ENCODE results near the gene ACAP3. TPM values are rescaled to one million over a fixed set of nuclear protein-coding genes. Genes with fewer than 3 reads are reported as not detected.

Gene ACAP3
- polyA plus RNA-seq, 2 donors = 47.7 to 120 TPM

GRCh38 chr1:1303736-1304135, 4.0 kb downstream of the ACAP3 start:
- H3K4me3 ChIP-seq (ENCODE audit: low read depth in 1 of 2, low read length in 2 of 2) = peak overlapping the region in 1 of 2 donors; percentile 4
- peak overlapping the region; percentile 80 to 98 for H3K27ac ChIP-seq (ENCODE audit: low read depth in 2 of 2, low read length in 1 of 2)
- H3K4me1 ChIP-seq (ENCODE audit: control insufficient read depth in 2 of 2, insufficient read depth in 2 of 2, low read length in 1 of 2) = peaks cover 28 to 55% of the 10 kb centered on the region in 2 donors
- peaks cover 0 to 10% of the 10 kb centered on the region in 2 donors for H3K36me3 ChIP-seq (ENCODE audit: control insufficient read depth in 2 of 2, insufficient read depth in 2 of 2, low read length in 1 of 2)
- 58 to 76% methylated on average over 13 of the region's 13 CpGs for WGBS, 2 donors
- no peaks in the 10 kb centered on the region for H3K27me3 ChIP-seq (ENCODE audit: control insufficient read depth in 1 of 2, insufficient read depth in 2 of 2, low read length in 2 of 2)
- H3K9me3 ChIP-seq (ENCODE audit: control insufficient read depth in 2 of 2, insufficient read depth in 1 of 2, low read depth in 1 of 2, low read length in 1 of 2) = no peaks in the 10 kb centered on the region

DNA sequence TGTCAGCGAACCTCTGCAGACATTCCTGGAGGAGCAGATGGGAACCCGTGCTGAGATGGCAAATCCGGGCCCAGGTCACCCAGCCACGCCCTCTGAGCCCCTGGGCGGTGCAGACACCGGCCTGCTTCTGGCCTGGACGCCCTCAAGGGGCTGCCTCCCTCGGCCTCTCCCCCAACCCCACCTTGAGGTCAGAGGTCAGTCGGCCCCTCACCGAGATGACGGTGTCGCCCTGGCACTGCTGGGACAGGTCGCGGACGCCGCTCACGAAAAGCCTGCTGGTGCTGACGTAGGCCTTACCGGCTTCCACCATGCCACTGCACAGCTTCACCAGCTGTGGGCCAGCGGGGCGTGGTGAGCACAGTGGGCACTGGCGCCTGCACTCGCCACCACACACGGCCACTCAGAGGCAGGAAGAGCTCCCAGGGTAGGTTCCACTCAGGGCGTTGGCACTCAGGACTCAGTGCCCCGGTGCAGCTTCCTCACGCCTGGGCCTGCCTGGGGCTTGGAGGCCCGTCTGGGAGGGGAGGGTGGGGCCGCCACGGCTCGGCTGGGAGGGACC, 4.7 kb downstream of the ACAP3 start:
- Histone ChIP-seq H3K27ac (ENCODE audit: low read depth in 2 of 2, low read length in 1 of 2) (peak overlapping the region; percentile 80 to 98), H3K9me3 (ENCODE audit: control insufficient read depth in 2 of 2, insufficient read depth in 1 of 2, low read depth in 1 of 2, low read length in 1 of 2) (no peaks in the 10 kb centered on the region), H3K4me1 (ENCODE audit: control insufficient read depth in 2 of 2, insufficient read depth in 2 of 2, low read length in 1 of 2) (peaks cover 28 to 55% of the 10 kb centered on the region in 2 donors), H3K36me3 (ENCODE audit: control insufficient read depth in 2 of 2, insufficient read depth in 2 of 2, low read length in 1 of 2) (peaks cover 0 to 12% of the 10 kb centered on the region in 2 donors), H3K4me3 (ENCODE audit: low read depth in 1 of 2, low read length in 2 of 2) (peak overlapping the region in 1 of 2 donors; percentile 19), H3K27me3 (ENCODE audit: control insufficient read depth in 1 of 2, insufficient read depth in 2 of 2, low read length in 2 of 2) (no peaks in the 10 kb centered on the region)
- 47 to 70% methylated on average over 31 of the region's 31 CpGs for WGBS, 2 donors

GRCh38 chr1:1302006-1302430, 5.7 kb downstream of the ACAP3 start:
- 85 to 89% methylated on average over 9 of the region's 9 CpGs for WGBS, 2 donors
- Histone ChIP-seq H3K27me3 (ENCODE audit: control insufficient read depth in 1 of 2, insufficient read depth in 2 of 2, low read length in 2 of 2) (no peaks in the 10 kb centered on the region), H3K27ac (ENCODE audit: low read depth in 2 of 2, low read length in 1 of 2) (peak overlapping the region in 1 of 2 donors; percentile 4), H3K4me1 (ENCODE audit: control insufficient read depth in 2 of 2, insufficient read depth in 2 of 2, low read length in 1 of 2) (peaks cover 27 to 54% of the 10 kb centered on the region in 2 donors), H3K36me3 (ENCODE audit: control insufficient read depth in 2 of 2, insufficient read depth in 2 of 2, low read length in 1 of 2) (peaks cover 0 to 17% of the 10 kb centered on the region in 2 donors), H3K4me3 (ENCODE audit: low read depth in 1 of 2, low read length in 2 of 2) (no peak overlapping the region), H3K9me3 (ENCODE audit: control insufficient read depth in 2 of 2, insufficient read depth in 1 of 2, low read depth in 1 of 2, low read length in 1 of 2) (no peaks in the 10 kb centered on the region)

- WGBS, 2 donors = 73 to 76% methylated on average over 12 of the region's 12 CpGs
- H3K27me3 ChIP-seq (ENCODE audit: control insufficient read depth in 1 of 2, insufficient read depth in 2 of 2, low read length in 2 of 2) = no peaks in the 10 kb centered on the region
- peaks cover 12 to 38% of the 10 kb centered on the region in 2 donors for H3K4me1 ChIP-seq (ENCODE audit: control insufficient read depth in 2 of 2, insufficient read depth in 2 of 2, low read length in 1 of 2)
- H3K36me3 ChIP-seq (ENCODE audit: control insufficient read depth in 2 of 2, insufficient read depth in 2 of 2, low read length in 1 of 2) = peaks cover 0 to 30% of the 10 kb centered on the region in 2 donors
- no peak overlapping the region for H3K27ac ChIP-seq (ENCODE audit: low read depth in 2 of 2, low read length in 1 of 2)
- H3K9me3 ChIP-seq (ENCODE audit: control insufficient read depth in 2 of 2, insufficient read depth in 1 of 2, low read depth in 1 of 2, low read length in 1 of 2) = no peaks in the 10 kb centered on the region
- no peak overlapping the region for H3K4me3 ChIP-seq (ENCODE audit: low read depth in 1 of 2, low read length in 2 of 2)
Observed at GRCh38 chr1:1300352-1300739, 7.4 kb downstream of the ACAP3 start.

- no peak overlapping the region for H3K27ac ChIP-seq (ENCODE audit: low read depth in 2 of 2, low read length in 1 of 2)
- no peaks in the 10 kb centered on the region for H3K9me3 ChIP-seq (ENCODE audit: control insufficient read depth in 2 of 2, insufficient read depth in 1 of 2, low read depth in 1 of 2, low read length in 1 of 2)
- H3K4me1 ChIP-seq (ENCODE audit: control insufficient read depth in 2 of 2, insufficient read depth in 2 of 2, low read length in 1 of 2) = peaks cover 8 to 33% of the 10 kb centered on the region in 2 donors
- H3K4me3 ChIP-seq (ENCODE audit: low read depth in 1 of 2, low read length in 2 of 2) = no peak overlapping the region
- peaks cover 0 to 34% of the 10 kb centered on the region in 2 donors for H3K36me3 ChIP-seq (ENCODE audit: control insufficient read depth in 2 of 2, insufficient read depth in 2 of 2, low read length in 1 of 2)
- 85 to 87% methylated on average over 19 to 22 of the region's 22 CpGs for WGBS, 2 donors
- no peaks in the 10 kb centered on the region for H3K27me3 ChIP-seq (ENCODE audit: control insufficient read depth in 1 of 2, insufficient read depth in 2 of 2, low read length in 2 of 2)
Observed at GRCh38 chr1:1299686-1300351, 7.9 kb downstream of the ACAP3 start.

- 66 to 72% methylated on average over 28 to 30 of the region's 30 CpGs for WGBS, 2 donors
- Histone ChIP-seq H3K36me3 (ENCODE audit: control insufficient read depth in 2 of 2, insufficient read depth in 2 of 2, low read length in 1 of 2) (peaks cover 0 to 41% of the 10 kb centered on the region in 2 donors), H3K9me3 (ENCODE audit: control insufficient read depth in 2 of 2, insufficient read depth in 1 of 2, low read depth in 1 of 2, low read length in 1 of 2) (peaks cover 0 to 3% of the 10 kb centered on the region in 2 donors), H3K27me3 (ENCODE audit: control insufficient read depth in 1 of 2, insufficient read depth in 2 of 2, low read length in 2 of 2) (no peaks in the 10 kb centered on the region), H3K27ac (ENCODE audit: low read depth in 2 of 2, low read length in 1 of 2) (no peak overlapping the region), H3K4me1 (ENCODE audit: control insufficient read depth in 2 of 2, insufficient read depth in 2 of 2, low read length in 1 of 2) (peaks cover 2 to 25% of the 10 kb centered on the region in 2 donors), H3K4me3 (ENCODE audit: low read depth in 1 of 2, low read length in 2 of 2) (no peak overlapping the region)
Observed at GRCh38 chr1:1298861-1299685, 8.7 kb downstream of the ACAP3 start.

DNA sequence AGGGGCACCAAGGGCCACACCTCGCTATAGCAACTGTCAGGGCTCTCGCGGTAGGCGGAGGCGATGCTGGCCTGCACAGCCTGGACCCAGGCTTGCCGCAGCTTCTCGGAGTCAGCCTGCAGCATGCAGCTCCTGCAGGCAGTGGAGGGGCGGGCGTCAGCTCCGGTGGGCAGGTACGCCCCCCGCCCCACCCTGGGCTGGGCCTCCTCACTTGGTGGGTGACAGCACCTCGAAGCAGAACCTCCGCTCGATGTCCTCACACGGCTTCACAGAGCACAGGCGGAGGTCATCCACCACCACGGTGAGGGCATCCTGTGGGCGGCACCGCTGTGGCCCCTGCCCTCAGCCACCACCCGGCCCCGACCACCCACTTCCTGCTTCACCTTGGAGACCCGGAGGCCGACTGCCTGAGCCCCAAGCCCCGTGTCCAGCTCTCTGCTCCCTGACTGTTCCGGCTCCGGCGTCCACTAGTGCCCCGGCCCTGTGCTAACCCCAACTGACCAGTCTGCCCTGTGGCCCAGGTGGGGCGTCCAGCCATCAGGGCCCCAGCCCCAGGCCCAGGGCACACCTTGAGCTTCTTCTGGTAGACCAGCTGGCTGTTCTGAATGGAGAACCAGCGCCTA, 9.8 kb downstream of the ACAP3 start:
- Histone ChIP-seq H3K4me3 (ENCODE audit: low read depth in 1 of 2, low read length in 2 of 2) (no peak overlapping the region), H3K4me1 (ENCODE audit: control insufficient read depth in 2 of 2, insufficient read depth in 2 of 2, low read length in 1 of 2) (peaks cover 0 to 14% of the 10 kb centered on the region in 2 donors), H3K9me3 (ENCODE audit: control insufficient read depth in 2 of 2, insufficient read depth in 1 of 2, low read depth in 1 of 2, low read length in 1 of 2) (peaks cover 0 to 3% of the 10 kb centered on the region in 2 donors), H3K36me3 (ENCODE audit: control insufficient read depth in 2 of 2, insufficient read depth in 2 of 2, low read length in 1 of 2) (peaks cover 0 to 46% of the 10 kb centered on the region in 2 donors), H3K27me3 (ENCODE audit: control insufficient read depth in 1 of 2, insufficient read depth in 2 of 2, low read length in 2 of 2) (no peaks in the 10 kb centered on the region), H3K27ac (ENCODE audit: low read depth in 2 of 2, low read length in 1 of 2) (no peak overlapping the region)
- 92% methylated on average over 24 to 31 of the region's 31 CpGs for WGBS, 2 donors

- Histone ChIP-seq H3K36me3 (ENCODE audit: control insufficient read depth in 2 of 2, insufficient read depth in 2 of 2, low read length in 1 of 2) (peaks cover 0 to 49% of the 10 kb centered on the region in 2 donors), H3K4me3 (ENCODE audit: low read depth in 1 of 2, low read length in 2 of 2) (no peak overlapping the region), H3K4me1 (ENCODE audit: control insufficient read depth in 2 of 2, insufficient read depth in 2 of 2, low read length in 1 of 2) (peaks cover 0 to 8% of the 10 kb centered on the region in 2 donors), H3K27me3 (ENCODE audit: control insufficient read depth in 1 of 2, insufficient read depth in 2 of 2, low read length in 2 of 2) (no peaks in the 10 kb centered on the region), H3K27ac (ENCODE audit: low read depth in 2 of 2, low read length in 1 of 2) (no peak overlapping the region), H3K9me3 (ENCODE audit: control insufficient read depth in 2 of 2, insufficient read depth in 1 of 2, low read depth in 1 of 2, low read length in 1 of 2) (peaks cover 0 to 3% of the 10 kb centered on the region in 2 donors)
- WGBS, 2 donors = 91% methylated on average over 59 to 62 of the region's 62 CpGs
Observed at GRCh38 chr1:1296070-1297061, 11.4 kb downstream of the ACAP3 start.

All from esophagus (tissue), 2 donors.